Measurements from ENCODE around the gene CDC42EP4.

DNA sequence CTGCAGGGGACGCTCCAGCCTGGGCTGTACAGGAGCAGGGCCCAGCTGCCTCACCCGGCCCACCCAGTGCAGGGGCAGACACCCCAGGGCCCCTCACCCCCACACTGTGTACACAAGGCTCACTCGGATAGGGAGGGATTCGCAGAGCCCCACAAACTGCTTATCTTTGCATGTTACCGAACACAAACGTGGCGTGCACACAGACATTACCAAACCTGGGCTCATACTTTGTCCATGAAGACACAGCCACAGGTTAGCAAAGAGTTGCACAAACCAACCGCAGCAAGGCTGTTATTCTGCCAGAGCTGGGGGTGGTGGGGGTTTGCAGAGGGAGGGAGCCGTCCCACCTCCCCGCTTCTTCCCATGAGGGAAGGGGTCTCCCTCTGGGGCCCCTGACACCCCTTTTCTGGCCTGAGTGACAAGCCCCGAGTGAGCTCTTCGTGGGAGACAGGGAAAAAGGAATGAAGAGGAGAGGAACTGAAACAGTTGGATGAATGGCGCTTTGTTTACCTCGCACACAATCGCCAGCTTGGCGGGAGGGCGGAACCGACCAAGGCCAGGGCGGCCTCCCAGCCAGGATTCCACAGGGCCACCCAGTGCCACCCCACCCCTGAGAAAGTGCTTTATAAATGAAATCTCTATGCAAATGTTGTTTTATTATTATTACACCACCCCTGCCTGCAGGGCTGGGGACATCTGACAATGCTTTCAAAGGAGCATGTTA, 49.7 kb downstream of the CDC42EP4 start:
- TF ChIP-seq CTCF (conservative IDR thresholded peaks at IDR 0.05; ENCODE audit: low read length) = no peak
- no peak for TF ChIP-seq EZH2phosphoT487 (IDR thresholded peaks at IDR 0.05; ENCODE audit: borderline replicate concordance, low read depth, low read length)
